HL-60/S4 treated with phorbol 12-myristate 13-acetate at 8.2 ng/mL for 4 days and 3 days (cell line): ENCODE results near the gene KIFAP3.

Experiments used
- in situ Hi-C: fragments of 300-500 bp; cut with MboI; formaldehyde crosslinking; loops from 2 replicates; pipeline ENCODE4 v1.15.0; 2022; ENCODE audit warnings: low sequenced_read_pairs

Gene KIFAP3

GRCh38 chr1:169995993-169996392, 78.5 kb downstream of the KIFAP3 start:
- in situ Hi-C loops, result no loop called here

- in situ Hi-C loops, result no loop called here
These were observed 85.2 kb downstream of the KIFAP3 start for GRCh38 chr1:169989246-169989645.

GRCh38 chr1:169985757-169986156, 88.7 kb downstream of the KIFAP3 start:
- in situ Hi-C loops, result no loop called here

- in situ Hi-C loops, result no loop called here
These were observed 100.4 kb downstream of the KIFAP3 start for GRCh38 chr1:169974067-169974466.

- in situ Hi-C loops, result no loop called here
These were observed 104.4 kb downstream of the KIFAP3 start for GRCh38 chr1:169970114-169970513.

- in situ Hi-C loops, result no loop called here
These were observed 106.3 kb downstream of the KIFAP3 start for GRCh38 chr1:169968174-169968573.

GRCh38 chr1:169964206-169964605, 110.3 kb downstream of the KIFAP3 start:
- in situ Hi-C loops, result no loop called here

- in situ Hi-C loops, result no loop called here
These were observed 114.8 kb downstream of the KIFAP3 start for GRCh38 chr1:169959686-169960085.

- in situ Hi-C loops, result no loop called here
These were observed 115.5 kb downstream of the KIFAP3 start for GRCh38 chr1:169958987-169959386.

GRCh38 chr1:169957884-169958283, 116.6 kb downstream of the KIFAP3 start:
- in situ Hi-C loops, result no loop called here

GRCh38 chr1:169951108-169951507, 123.4 kb downstream of the KIFAP3 start:
- in situ Hi-C loops, result no loop called here

GRCh38 chr1:169949139-169949538, 125.4 kb downstream of the KIFAP3 start:
- in situ Hi-C loops, result no loop called here

GRCh38 chr1:169946206-169946605, 128.3 kb downstream of the KIFAP3 start:
- in situ Hi-C loops, result no loop called here

- in situ Hi-C loops, result no loop called here
These were observed 129.3 kb downstream of the KIFAP3 start for GRCh38 chr1:169945181-169945580.

GRCh38 chr1:169944621-169945020, 129.9 kb downstream of the KIFAP3 start:
- in situ Hi-C loops, result no loop called here

GRCh38 chr1:169943963-169944526, 130.4 kb downstream of the KIFAP3 start:
- in situ Hi-C loops, result no loop called here

- in situ Hi-C loops, result no loop called here
These were observed 132.3 kb downstream of the KIFAP3 start for GRCh38 chr1:169941982-169942830.

- in situ Hi-C loops, result no loop called here
These were observed 140.3 kb downstream of the KIFAP3 start for GRCh38 chr1:169933984-169934725.

GRCh38 chr1:169931795-169932231, 142.7 kb downstream of the KIFAP3 start:
- in situ Hi-C loops, result no loop called here

GRCh38 chr1:169929210-169929526, 145.3 kb downstream of the KIFAP3 start:
- in situ Hi-C loops, result no loop called here

- in situ Hi-C loops, result no loop called here
These were observed 145.9 kb downstream of the KIFAP3 start for GRCh38 chr1:169928438-169929209.
